Tibial artery (tissue), 4 donors: ENCODE measurements around the gene ZBTB9.

Experiments
- DNase-seq, 2 donors: peaks; one replicate each; pipeline ENCODE4 v3.0.0-alpha.2; 2019
- H3K27ac ChIP-seq, 2 donors: fragments of 200-600 bp; sonication (generic) in 1 of 2; 1 replicate in 1 of 2; 2 replicates in 1 of 2; pipeline ENCODE4 v1.5.1; 2018 to 2019; ENCODE audit warnings: mild to moderate bottlenecking in 1 of 2
- H3K27me3 ChIP-seq, 2 donors: fragments of 200-600 bp; sonication (generic) in 1 of 2; one replicate each; pipeline versions ENCODE4 v1.5.1 to v1.6.0; 2016 to 2019
- H3K36me3 ChIP-seq, 3 donors: fragments of 200-600 bp; sonication (generic) in 2 of 3; one replicate each; pipeline ENCODE4 v1.5.1; 2016 to 2019; ENCODE audit warnings: mild to moderate bottlenecking in 2 of 3
- H3K4me1 ChIP-seq, 4 donors: fragments of 200-600 bp; sonication (generic) in 2 of 4; 1 replicate in 3 of 4; 2 replicates in 1 of 4; pipeline ENCODE4 v1.5.1; 2016 to 2019
- H3K4me3 ChIP-seq, 2 donors: fragments of 200-600 bp; sonication (generic) in 1 of 2; 1 replicate in 1 of 2; 2 replicates in 1 of 2; pipeline ENCODE4 v1.5.1; 2018 to 2019; ENCODE audit warnings: mild to moderate bottlenecking in 2 of 2
- H3K9me3 ChIP-seq, 3 donors: fragments of 200-600 bp; sonication (generic) in 1 of 3; one replicate each; pipeline ENCODE4 v1.5.1; 2016 to 2019
- intact Hi-C: fragments of 100-400 bp; cut with DNase I; formaldehyde crosslinking; loops from one replicate; pipeline ENCODE4 v1.15.0; 2023; ENCODE audit warnings: low total_unique reads
- TF ChIP-seq, protein P1 (sequence below), 2 experiments: fragments of 200-600 bp in 1 of 2; fragments of 450-650 bp in 1 of 2; IDR thresholded peaks; one replicate each; pipeline ENCODE4 v1.5.1; 2017 to 2019; ENCODE audit warnings: antibody characterized with exemption in 2 of 2, mild to moderate bottlenecking in 1 of 2, moderate library complexity in 1 of 2

The ZBTB9 gene

DNA sequence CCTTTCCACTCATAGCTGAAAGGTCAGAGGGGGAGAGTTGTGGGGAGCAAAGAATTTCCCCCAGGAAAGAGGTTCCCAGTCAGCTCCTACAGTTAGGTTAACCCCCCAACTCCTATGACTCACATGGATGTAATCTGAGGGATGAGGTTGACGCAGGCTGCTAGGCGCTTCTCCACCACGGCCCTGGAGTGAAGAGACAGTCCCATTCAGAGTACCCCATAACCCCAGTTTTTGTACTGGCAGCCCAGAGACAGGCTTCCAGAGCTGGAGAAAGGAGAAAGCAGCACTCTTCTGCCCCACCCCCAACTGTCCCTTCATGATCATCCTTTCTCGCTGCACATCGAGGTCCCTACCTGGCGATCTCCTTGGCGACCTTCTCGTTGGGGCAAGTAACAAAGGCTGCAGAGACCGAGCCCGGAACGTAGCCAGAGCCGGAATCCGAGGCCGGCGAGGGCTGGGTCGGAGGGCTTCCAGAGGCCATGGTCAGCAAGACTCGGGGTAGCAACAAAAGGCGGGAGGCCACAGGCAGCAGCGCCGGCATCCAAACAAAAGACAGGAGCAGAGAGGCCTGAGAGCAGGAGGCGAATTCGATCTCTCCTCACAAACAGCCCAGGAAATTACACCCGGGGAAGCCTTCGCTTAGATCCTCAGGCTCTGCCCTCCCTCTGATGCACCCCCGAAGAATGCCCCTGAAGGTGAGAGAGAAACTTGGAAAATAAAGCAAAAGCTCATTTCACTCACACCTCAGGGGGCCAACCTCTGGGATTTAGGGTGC lies 37.1 kb upstream of the ZBTB9 start:
- TF ChIP-seq, protein P1, sequence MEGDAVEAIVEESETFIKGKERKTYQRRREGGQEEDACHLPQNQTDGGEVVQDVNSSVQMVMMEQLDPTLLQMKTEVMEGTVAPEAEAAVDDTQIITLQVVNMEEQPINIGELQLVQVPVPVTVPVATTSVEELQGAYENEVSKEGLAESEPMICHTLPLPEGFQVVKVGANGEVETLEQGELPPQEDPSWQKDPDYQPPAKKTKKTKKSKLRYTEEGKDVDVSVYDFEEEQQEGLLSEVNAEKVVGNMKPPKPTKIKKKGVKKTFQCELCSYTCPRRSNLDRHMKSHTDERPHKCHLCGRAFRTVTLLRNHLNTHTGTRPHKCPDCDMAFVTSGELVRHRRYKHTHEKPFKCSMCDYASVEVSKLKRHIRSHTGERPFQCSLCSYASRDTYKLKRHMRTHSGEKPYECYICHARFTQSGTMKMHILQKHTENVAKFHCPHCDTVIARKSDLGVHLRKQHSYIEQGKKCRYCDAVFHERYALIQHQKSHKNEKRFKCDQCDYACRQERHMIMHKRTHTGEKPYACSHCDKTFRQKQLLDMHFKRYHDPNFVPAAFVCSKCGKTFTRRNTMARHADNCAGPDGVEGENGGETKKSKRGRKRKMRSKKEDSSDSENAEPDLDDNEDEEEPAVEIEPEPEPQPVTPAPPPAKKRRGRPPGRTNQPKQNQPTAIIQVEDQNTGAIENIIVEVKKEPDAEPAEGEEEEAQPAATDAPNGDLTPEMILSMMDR (IDR thresholded peaks at IDR 0.05), result no peak
- intact Hi-C loops, result loop anchor here (10.0 kb wide), 1 partner anchor 123 kb away; the partner anchor contains the start of gene RGL2
- no peaks in the 10 kb centered on the region for H3K9me3 ChIP-seq
- peaks cover 0 to 73% (median 56%) of the 10 kb centered on the region in 4 donors for H3K4me1 ChIP-seq
- no peak for DNase-seq
- peak overlapping the region; percentile 88 to 95 for H3K27ac ChIP-seq
- peaks cover 24 to 44% (median 39%) of the 10 kb centered on the region in 3 donors for H3K36me3 ChIP-seq
- no peaks in the 10 kb centered on the region for H3K27me3 ChIP-seq
- peak overlapping the region; percentile 79 to 83 for H3K4me3 ChIP-seq

- Histone ChIP-seq H3K27ac (peak within 1 kb of the TSS; percentile 88 to 95), H3K9me3 (no peaks in the 10 kb centered on the region), H3K27me3 (no peaks in the 10 kb centered on the region), H3K4me1 (peaks cover 0 to 65% (median 49%) of the 10 kb centered on the region in 4 donors), H3K4me3 (peak within 1 kb of the TSS; percentile 79 to 83), H3K36me3 (peaks cover 17 to 36% (median 31%) of the 10 kb centered on the region in 3 donors)
- peak; percentile 99 to 100 for DNase-seq
- TF ChIP-seq, protein P1 (IDR thresholded peaks at IDR 0.05), result no peak
- intact Hi-C loops, result loop anchor here (10.0 kb wide), 1 partner anchor 123 kb away; the partner anchor contains the start of gene RGL2
Observed at GRCh38 chr6:33417903-33418689, 36.3 kb upstream of the ZBTB9 start, which contains the start of gene CUTA. Gene CUTA, minus strand, starts transcription at chr6:33418107. Its CDS starts 107 bp downstream, at chr6:33418000.

GRCh38 chr6:33418690-33419291 lies 35.6 kb upstream of the ZBTB9 start:
- DNase-seq, result no peak
- Histone ChIP-seq H3K36me3 (peaks cover 14 to 29% (median 24%) of the 10 kb centered on the region in 3 donors), H3K4me1 (peaks cover 0 to 62% (median 42%) of the 10 kb centered on the region in 4 donors), H3K27ac (peak overlapping the region; percentile 88 to 95), H3K27me3 (no peaks in the 10 kb centered on the region), H3K4me3 (peak overlapping the region; percentile 40 to 83), H3K9me3 (no peaks in the 10 kb centered on the region)
- TF ChIP-seq, protein P1 (IDR thresholded peaks at IDR 0.05), result no peak
- intact Hi-C loops, result loop anchor here (10.0 kb wide), 1 partner anchor 124 kb away; the partner anchor contains the start of gene RGL2

- DNase-seq, result peak; percentile 77 to 90
- Histone ChIP-seq H3K36me3 (peaks cover 12 to 19% (median 14%) of the 10 kb centered on the region in 3 donors), H3K27me3 (no peaks in the 10 kb centered on the region), H3K4me1 (peaks cover 0 to 65% (median 46%) of the 10 kb centered on the region in 4 donors), H3K4me3 (peak within 1 kb of the TSS; percentile 54 to 57), H3K27ac (peak within 1 kb of the TSS; percentile 88 to 95), H3K9me3 (no peaks in the 10 kb centered on the region)
- TF ChIP-seq, protein P1 (IDR thresholded peaks at IDR 0.05), result no peak
- intact Hi-C loops, result loop anchor here (10.0 kb wide), 3 partner anchors 105 to 805 kb away; partner anchors contain the start of genes RGL2, TAPBP and ZBTB22
Observed at GRCh38 chr6:33419580-33420490, 34.5 kb upstream of the ZBTB9 start, which contains the start of gene SYNGAP1. Gene SYNGAP1, plus strand, starts transcription at chr6:33420065. Its CDS starts 200 bp downstream, at chr6:33420265.
